ENCODE measurements around the gene WFIKKN2.
A peak's percentile ranks its signal among the peaks of the same experiment; 100 is the strongest.

The WFIKKN2 gene

DNA sequence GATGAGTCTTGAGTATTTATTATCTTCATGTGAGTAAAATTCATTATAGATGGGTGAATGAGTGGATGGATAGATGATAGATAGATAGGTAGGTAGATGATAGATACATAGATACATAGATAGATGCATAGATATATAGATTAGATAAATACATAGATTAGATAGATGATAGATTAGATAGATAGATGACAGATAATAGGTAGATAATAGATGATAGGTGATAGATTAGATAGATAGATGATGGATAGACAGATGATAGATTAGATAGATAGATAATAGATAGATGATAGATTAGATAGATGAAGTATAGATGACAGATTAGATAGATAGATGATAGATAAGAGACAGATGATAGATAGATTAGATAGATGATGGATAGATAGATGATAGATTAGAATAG is 21.8 kb upstream of the WFIKKN2 start:
- no peak for DNase-seq

DNA sequence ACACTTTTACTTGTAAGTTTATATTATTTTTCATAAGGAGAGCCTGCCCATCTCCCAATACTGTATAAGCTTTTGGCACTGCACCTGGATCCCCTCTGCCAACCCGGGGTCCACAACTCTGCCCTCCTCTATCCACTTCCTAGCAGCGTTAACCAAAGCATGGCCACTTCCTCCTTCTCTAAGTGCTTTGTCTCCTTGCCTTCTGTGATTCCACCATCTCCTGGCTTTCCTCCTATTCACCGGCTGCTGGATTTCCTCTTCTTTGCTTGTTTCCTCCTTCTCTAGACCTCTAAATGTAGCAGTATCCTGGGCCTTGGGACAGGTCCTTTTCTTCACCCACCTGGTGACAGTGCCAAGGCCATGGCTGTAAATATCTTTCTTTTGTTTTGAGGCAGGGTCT is 20.0 kb upstream of the WFIKKN2 start:
- no peak for DNase-seq

DNA sequence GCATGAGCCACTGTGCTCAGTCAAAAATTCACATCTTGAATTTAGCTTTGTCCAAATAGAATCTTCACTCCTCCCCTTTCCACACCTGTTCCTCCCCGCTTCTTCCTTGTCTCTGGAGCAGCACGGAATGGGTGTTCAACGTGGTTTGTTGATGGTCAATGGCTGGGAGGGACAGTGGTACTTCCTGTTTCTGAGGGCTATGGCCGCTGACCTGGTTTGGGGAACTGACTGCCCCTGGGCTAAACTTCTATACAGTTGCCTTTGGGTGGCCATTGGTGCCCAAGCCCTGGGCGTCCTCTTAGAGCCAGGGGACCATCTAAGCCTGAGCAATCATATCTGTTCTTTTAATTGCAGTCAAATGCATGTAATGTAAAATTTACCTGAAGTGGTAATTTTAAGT is 19.1 kb upstream of the WFIKKN2 start:
- DNase-seq = no peak

DNA sequence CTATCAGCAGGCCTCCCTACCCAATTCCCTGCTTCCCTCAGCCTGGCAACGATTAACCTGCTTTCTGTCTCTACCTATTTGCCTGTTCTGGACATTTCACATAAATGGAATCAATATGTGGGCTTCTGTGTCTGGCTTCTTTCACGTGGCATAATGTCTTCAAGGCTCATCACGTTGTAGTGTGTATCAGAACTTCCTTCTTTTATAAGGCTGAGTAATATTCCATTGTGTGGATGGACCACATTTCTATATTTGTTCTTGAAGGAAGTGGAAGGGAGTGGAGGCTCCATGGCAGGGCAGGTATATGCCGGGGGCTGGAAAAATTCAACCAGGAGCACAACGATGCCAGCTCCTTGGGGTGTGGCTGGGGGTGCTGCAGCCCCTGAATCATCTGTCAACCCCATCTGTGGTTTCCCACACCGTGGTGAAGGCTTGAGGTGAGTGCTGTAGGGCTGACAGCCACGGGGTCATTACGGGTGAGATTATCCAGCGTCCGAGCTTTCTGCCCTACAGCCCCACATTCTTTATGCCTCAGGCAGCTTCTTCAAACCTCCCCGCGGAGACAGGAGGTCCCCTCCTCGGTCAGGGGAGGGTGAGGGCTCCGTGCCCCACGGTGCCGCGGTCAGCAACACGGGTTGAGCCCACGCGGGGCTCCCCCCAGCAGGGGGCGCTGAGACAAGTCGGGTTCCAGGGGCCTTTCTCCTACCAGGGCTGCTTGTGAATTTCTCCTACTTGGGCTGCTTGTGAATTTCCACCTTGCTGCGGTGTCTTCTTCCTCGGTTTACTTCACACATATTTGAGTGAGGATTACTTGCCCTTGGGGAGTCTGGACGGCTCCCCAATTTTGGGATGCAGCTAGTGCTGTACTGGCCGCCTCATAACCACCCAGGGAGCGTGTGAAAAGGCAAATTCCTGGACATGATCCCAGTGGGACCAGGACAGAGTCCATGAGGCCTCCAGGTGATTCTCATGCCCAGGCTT is 18.3 kb upstream of the WFIKKN2 start:
- DNase-seq = no peak

DNA sequence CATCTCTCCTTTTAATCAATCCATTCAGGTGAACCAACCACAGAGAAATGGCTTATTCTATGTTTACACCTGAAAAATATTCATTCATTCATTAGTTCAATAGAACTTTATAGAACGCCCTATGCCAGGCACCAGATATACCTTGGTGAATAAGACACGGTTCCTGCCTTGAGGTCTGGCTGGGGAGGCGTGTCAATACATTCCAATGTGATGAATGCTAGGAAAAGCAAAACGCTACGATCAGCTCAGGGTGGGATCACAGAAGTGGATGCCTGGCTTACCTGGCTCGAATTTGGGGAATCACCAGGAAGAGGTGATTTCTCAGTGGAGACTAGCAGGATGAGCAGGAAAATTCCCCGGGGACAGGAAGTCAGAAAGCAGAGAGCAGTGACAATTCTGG is 17.5 kb upstream of the WFIKKN2 start:
- DNase-seq = peak; percentile 53

DNA sequence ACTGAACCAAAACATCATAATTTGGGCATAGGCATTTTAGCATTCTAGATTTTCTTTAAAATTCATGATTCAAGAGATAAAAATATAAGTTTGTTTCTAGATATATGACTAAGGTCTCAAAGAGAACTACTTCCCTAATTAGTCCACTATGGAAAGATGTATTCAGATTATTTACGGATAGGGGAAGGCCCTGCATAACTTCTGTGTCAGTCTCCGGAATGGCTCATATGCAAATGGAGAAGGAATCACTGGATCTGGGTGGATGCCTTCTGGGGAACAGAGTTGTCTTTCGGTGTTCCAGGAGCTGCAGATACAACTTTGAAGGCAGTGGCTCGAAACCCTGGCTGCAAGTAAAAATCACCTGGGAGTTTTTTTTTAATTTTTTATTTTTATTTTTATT is 17.1 kb upstream of the WFIKKN2 start:
- no peak for DNase-seq

DNA sequence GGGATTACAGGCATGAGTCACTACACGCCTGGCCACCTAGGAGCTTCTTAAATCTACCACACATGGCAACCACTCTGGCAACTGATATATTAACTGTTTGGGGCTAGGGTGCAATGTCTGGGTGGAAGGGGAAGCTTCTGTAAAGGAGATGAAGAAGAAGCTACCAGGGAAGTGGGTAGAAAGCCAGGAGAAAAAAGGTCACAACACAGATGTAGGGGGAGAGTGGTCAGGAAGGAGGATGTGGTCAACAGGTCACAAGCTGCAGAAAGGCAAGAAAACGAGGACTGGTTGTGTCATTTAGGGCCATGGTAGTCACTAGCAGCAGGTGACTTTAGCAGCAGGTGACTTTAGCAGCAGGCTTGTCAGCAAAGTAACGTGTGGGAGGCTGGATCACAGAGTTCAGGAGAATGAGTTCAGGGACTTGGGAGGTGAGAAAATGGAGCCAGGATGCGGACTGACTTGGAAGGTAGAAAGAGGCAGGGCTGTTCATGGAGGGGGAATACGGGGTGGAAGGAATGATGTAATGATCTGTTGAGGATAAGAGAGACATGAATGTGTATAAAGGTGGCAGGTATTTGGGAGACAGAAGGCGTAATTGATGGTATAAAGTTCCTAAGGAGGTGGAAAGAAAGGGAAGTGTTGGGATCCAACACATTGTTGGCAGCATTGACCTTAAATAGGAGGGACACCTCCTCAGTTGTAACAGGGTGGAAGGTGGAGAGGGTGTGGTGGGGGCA is 16.3 kb upstream of the WFIKKN2 start:
- no peak for DNase-seq

DNA sequence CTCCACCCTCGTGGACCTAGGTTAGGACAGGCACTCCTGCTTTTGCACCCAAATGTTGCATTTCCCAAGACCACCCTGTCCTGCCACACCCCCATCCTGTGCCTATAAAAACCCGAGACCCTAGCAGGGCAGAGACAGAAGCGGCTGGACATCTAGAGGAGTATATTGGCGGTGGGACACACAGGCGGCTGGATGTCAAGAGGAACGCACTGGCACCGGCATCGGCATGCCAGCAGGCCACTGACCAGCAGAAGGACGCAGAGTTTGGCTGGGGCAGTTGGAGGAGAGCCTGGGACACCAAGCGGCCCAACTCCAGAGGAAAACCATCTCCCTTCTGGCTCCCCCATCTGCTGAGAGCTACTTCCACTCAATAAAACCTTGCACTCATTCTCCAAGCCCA is 14.7 kb upstream of the WFIKKN2 start:
- DNase-seq = no peak

DNA sequence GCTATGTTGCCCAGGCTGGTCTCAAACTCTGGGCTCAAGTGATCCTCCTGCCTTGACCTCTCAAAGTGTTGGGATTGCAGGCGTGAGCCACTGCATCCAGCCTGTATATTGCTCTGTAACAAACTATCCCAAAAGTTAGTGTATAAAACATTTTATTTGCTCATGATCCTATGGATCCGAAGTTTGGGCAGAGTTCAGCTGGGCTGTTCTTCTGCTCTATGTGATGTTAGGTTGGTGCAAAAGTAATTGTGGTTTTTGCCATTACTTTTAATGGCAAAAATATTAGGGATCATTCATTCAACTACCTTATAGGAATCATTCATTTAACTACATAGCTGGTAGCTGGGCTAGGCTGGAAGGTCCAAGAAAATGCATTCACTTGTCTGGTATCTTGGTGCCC is 12.8 kb upstream of the WFIKKN2 start:
- DNase-seq = no peak

DNA sequence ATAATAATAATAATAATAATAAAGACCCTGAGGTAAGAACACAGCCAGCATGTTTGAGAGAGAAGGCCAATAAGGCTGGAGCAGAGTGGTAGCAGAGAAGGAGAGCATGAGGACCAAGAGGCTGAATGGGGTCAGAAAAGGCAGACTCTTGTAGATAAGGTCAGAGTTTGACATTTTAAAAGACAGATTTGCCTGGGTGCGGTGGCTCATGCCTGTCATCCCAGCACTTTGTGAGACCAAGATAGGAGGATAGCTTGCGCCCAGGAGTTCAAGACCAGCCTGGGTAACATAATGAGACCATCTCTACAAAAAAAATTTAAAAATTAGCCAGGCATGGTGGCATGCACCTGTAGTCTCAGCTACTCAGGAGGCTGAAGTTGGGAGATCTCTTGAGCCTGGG is 11.0 kb upstream of the WFIKKN2 start:
- DNase-seq = no peak

DNA sequence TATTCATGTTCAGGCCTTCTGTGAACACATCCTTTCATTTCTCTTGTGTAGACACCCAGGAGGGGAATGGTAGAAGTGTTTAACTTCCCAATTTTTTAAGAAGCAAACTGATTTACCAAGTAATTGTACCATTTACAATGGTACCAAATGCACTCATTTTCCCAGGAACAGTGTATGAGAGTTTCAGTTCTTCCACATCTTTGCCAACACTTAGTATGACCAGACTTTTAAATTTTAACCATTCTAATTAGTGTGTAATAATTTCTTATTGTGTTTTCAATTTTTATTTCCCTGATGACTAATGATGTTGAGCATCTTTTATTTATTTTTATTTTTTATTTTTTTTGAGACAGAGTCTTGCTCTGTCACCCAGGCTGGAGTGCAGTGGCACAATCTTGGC is 10.2 kb upstream of the WFIKKN2 start:
- DNase-seq = no peak

DNA sequence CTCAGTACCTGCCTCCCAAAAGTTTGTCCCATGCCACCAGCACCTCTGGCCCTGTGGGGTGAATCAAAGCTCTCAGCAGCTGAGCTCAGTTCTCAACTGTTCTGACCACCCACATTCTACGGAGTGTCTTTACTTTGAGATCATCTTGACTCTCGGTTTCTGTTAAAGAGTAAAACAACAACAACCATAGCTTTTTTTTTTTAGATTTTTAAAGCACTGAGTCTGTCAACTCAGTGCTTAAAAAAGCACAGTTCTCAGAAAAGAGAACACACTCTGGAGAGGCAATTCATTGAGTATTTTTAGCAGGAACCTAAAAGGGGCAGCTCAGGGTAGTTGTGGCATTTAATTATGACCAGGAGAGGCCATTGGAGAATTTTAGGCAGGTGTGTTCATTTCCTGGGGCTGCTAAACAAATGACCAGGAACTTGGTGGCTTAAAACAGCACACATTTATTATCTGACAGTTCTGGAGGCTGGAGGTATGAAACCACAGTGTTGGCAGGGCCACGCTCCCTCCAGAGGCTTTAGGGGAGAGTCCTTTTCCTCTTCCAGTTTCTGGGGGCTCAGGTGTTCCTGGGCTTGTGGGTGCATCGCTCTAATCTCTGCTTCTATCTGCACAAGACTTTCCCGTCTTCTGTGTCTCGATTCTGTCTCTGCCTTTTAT is 6.7 kb upstream of the WFIKKN2 start:
- no peak for DNase-seq

DNA sequence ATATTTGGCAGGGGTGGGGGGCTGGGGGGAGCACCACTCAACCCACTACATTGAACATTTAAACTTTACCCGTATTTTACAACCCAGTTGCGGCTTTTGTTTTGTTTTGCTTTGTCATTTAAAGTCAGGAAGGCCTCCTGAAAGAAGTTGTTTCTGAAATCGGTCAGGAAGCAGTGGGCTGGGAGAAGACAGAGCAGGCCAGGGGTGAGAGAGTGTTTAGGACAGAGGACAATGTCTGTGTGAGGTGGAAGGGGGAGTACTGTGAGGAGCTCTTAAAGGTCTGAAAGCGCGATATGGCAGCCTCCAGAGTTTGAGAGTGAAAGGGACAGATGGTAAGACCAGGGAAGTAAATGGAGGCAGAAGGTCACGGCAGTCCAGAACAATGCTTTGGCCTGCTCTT is 6.1 kb upstream of the WFIKKN2 start:
- DNase-seq = no peak

DNA sequence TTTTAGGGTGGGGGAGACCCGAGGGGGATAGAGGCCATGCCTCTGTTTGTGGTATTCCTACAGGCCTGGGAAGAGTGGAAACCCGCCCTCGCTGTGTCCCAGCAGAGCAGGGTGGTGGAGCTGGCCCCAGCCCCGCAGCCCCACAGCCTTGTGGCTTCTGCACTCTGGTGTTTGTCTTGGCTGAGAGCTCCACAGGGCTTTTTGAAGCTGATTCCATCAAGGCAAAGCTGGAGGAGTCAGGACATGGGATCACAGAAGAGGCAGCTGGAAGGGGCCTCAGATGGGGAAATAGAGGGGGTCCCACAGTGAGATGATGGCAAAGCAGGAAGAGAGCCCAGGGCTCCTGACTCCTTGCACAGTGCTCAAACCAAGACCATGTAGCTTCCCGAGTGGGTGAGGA is 5.0 kb upstream of the WFIKKN2 start:
- no peak for DNase-seq

DNA sequence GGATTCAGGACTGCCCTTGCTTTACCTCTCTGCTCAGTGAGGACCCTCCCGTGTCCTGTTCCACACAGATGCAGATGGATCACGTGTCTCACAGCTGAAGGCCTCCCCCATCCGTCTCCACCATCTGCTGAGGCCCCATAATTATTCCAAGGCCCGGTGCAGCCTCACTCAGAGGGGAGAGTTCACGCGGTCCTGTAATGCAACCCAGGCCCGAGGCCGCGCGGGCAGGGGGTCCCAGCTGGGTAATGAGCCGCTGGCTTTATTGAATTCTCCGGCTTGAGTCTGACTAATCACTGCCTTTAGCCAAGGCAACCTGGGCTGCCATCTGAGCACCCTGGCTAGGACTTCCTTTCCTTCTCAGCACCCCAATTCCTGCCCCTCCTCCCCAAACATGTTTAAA is 4.4 kb upstream of the WFIKKN2 start:
- DNase-seq = no peak

DNA sequence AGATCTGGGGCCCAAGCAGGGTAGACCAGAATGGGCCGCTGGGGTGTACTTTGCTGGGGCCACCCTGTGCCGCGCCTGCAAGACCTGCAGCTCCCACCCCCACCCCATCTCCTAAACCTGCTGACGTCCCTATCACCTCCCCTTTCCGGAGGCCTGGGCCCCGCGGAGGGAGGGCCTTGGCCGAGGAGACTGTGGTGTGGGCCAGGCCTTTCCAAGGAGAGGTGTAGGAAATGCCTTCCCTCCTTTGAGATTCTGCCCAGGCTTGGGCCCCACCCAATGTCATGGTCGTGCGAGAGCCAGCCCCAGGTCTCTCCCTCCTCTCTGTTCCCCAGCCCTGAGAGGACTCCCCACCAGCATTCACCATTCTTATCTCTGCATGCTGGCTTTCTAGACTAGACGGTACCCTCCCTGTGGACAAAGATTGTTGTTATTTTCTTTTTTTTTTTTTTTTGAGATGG is 3.9 kb upstream of the WFIKKN2 start:
- no peak for DNase-seq

DNA sequence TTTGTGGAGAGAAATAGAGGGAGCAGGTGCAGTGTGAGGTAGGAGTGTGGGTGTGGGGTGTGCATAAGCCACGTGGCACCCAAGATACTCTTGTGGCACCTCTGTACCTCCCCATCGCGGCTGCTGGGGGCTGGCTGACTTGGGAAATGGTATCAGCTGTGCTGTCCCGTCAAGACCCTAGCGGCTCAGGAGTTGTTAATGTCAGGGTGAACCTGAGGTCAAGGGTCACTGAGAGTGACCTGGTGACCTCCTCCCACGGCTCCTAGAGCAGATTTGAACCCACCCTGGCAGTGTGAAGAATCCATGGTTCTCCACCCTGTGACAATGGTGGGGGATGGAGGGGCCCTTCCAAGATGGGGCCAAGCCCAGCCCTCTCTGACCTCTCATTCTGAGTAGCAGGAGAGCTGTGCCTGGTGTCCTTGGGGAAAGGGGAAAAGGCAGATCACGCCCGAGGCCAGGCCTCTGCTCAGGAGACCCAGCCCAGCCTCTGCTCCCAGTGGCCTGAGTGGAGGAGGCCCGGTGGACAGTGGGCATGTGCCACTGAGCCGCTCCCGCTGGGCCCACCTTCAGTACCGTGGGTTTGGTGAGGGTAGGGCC is 3.0 kb upstream of the WFIKKN2 start:
- DNase-seq = no peak

DNA sequence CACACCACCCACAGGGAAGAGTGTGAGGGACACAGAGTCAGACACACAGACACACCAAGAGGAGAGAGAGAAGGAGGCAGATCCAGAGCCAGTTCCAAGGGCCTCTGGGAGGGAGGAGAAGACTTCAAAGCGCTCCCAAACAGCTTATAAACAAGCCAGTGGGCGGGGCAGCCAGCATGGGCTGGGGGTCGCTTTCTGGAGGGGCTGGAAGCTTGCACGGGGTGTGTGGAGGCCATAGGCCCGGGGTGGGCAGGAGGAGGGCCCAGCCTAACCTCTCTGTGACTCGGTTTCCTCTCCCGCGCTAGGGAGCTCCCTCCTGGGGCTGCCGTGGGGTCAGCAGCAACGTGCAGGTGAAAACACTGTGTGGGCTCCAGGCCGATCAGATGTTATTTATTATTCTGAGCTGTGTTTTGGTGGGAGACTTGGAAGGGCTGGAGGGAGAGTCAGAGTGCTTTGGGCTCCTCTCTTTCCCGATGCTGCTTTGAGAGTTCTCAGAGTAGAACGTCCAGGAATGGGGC is 2.5 kb upstream of the WFIKKN2 start:
- no peak for DNase-seq

DNA sequence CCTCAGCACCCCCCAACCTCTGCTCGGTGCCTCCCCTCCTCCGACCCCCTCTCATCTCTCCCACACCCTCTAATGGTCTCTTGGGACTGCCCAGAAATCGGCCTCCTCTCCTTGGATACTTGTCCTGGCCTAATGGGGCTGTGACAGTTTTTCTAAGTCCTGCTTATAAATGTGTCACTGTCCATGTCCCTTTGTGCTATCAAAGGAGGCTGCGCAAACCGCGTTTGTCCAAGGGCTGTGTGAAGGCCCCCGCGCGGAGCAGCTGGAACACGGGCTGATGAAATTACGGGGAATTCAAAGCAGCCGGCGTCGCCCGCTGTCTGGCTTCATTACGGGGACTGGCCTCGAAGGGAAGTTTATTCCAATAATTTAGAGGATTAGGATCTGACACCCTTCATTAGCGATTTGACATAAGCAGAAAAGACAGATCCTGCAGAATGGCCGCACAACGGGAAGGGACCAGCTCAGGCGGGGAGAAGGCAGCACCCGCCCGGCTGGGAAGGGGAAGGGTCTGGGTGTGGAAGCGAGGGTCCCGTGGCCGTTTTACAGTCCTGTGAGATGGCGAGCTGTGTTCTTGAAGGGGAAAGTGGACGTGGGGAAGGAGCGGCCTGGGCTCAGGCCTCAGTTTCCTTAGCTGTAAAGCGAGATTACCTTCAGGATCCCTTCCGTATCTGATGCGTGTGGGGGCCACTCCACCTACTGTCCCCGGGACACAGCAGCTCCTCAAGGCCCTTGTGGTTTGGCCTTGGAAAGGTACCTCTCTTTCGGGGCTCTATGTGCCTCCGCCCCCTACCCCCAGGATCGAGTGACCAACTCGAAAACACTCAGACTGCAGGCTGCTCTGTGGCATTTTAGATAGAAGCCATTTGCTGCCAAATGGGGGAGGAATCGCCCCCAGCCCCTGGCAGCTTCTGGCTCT is 1.6 kb upstream of the WFIKKN2 start:
- no peak for DNase-seq

DNA sequence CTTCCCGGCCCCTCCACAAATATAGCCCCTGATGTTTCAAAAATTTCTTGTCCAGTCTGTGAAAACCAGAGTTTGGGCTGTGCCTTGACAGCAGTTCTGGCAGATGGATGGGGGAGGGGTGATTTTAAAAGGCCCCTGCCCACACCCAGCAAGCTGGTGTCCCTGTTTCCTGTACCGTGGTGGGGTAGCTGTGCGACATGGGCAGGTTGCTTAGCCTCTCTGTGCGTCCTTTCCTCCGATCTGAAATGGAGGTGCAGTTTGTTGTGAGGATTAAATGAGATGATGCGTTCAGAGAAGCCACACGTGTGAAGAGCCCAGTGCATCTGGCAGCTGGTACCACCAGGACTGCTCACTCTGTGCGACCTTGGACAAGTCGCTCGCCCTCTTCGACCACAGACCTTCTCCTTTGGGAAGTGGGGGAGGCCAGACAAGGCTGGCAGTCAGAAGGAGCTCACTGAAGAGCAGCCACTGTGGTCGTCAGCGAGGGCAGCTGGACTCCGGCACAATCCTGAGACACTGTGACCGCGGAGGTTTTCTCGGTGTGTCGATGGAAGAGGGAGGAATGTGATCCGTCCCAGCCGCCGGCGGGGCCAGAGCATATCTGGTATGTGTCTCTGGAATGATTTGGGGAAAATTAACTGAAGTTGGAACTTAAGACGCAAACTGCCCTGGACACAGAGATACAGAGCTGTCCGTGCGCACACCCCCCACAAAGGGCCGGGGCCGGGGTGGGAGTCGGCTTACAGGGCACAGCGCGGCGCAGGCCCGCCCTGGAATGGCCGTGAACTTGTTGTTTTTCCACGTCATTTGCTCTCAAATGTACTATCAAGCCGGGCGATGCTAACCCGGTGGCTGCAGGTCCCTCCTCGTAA is 721 bp upstream of the WFIKKN2 start:
- DNase-seq = peak; percentile 29

DNA sequence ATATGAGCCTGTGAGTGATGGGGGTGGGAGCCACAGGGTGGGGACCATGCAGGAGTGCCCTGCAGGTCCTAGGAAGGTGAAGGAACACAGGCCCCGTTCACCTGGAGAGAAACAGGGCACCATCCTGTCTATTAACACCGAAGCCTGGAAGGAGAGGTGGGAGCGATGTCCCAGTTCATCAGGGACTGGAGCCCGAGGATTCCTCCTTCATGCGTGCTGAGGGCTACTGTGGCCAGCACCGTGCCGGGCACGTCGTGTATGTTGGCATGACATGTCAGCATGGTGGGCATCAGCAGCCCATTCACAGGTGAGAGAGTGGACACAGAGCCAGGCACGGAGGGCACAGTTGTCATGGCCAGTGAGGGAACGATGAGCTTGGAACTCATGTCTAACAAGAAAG is 1.4 kb downstream of the WFIKKN2 start:
- DNase-seq = no peak
